GM19043 (cell line): ENCODE measurements around the gene TAF8.
"Not testable (repeated sequence)": the region's sequence is repeated elsewhere in the genome, so short reads cannot be mapped to it uniquely, and the experiment has no call there.

Source experiments
- ATAC-seq: cut with Tn5 transposase; IDR thresholded peaks from one replicate; pipeline ENCODE4 v1.9.1; 2021; ENCODE audit warnings: low read depth; ENCODE audit not compliant: unreplicated experiment

Gene TAF8

DNA sequence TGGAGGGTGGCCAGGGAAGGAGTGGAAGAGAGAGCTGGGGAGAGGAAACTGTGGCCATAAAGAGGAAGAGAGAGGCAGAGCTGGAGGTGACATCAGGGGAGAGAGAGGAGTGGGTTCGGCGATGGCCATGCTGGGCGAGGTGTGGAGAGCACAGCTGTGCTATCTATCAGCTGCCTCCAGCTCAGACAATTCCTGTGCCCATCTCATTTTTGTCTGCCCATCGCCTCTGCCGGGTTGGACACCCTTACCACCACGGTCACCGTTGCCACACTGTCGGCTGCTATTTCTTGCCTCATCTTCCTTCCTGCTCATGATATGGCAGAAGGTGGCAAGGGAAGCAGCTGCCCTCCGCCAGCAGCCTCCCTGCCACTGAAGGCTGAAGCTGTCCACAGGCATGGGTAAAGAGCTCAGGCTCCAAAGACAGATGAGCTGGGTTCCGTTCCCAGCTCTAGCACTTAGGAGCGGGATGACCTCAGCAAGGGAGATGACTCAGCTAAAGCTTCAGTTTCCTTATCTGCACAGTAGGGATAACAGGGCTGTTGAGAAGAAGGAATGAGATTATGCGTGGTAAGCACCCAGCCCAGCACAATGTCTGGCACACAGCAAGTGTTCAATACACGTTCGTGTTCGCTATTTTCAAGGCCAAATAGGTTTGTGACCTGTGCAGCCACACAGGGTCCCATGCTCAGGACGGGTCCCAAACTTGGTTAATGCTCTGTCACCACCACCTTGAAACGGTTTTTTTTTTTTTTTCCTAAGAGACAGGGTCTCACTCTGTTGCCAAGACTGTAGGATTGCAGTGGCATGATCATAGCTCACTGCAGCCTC lies 21.9 kb upstream of the TAF8 start:
- ATAC-seq, result no peak

DNA sequence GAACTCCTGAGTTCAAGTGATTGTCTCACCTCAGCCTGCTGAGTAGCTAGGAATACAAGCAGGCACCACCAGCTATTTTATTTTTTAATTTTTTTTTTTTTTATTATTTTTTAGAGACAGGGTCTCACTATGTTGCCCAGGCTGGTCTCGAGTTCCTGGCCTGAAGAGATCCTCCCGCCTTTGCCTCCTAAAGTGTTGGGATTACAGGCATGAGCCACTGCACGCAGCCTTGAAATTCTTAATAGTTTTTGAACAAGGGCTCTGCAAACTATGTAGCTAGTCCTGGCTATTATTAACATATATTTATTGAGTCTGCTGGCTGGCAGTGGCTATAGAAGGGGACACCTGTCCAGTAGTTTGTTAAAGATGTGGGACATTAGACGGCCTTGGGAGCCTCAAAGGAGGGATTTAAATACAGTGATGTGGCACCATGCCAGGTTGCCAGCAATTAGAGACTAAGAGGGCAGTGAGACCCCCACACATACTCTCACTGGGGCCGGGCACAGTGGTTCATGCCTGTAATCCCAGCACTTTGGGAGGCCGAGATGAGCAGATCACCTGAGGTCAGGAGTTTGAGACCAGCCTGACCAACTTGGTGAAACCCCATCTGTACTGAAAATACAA lies 21.1 kb upstream of the TAF8 start:
- no peak for ATAC-seq

DNA sequence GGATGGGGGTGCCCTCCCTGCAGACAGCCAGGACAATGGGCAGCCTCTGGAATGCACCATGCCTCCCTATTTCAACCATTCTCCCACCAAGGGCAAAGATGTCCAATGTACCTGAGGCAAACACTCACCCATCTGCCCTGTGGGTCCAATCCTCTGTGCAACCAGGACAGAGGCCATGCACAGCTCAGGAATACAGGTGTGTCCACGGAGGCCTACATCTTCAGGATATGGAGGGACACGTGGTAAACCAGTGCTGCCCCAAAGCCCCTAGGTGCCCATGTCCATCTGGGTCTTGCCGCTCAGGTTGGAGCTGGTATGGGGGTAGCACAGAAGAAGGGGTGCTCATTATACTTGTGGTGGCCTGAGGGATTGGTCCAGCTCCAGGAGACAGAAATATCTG lies 20.4 kb upstream of the TAF8 start:
- no peak for ATAC-seq

DNA sequence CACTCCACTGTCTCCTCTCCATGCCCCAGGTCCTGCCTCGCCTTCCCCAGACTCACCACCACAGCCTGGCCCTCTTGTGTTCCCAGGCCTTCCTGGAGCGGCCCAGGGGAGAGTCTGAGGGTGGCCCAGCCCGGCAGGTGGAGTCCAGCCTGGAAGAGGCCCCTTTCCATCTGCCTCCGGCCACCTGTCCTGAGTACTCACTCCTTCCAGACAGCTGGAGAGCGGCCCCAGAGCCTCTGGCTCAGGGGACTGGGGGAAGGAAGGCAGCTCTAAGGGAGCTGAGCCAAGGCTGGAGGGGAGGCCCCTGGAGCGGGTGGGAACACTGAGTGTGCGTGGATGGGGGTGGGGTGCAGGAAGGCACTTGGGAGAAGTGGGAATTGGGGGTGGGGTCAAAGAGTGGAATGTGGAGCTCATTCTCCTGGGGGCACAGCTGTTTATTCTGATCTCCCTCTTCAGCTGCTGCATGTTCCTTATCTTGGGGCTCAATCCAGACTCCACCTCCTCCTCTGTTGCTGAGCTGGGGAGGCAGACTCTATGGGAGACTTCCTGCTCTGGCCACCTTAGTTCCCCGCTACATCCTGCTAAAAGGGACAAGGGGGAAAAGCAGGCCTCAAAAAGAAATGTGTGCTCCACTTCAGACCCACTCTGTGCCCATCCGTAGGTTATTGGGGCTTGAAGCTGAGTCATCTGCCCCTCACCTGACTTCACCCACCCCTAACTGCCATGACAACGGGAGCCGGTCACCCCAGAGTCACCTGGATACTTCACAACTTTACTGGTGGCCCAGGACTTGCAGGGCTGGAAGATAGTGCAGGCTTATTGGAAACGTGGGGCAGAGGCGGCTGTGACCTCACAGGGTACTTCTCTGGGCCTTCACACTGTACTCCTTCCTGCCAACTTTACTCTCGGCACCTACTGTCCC lies 19.5 kb upstream of the TAF8 start:
- ATAC-seq, result no peak

DNA sequence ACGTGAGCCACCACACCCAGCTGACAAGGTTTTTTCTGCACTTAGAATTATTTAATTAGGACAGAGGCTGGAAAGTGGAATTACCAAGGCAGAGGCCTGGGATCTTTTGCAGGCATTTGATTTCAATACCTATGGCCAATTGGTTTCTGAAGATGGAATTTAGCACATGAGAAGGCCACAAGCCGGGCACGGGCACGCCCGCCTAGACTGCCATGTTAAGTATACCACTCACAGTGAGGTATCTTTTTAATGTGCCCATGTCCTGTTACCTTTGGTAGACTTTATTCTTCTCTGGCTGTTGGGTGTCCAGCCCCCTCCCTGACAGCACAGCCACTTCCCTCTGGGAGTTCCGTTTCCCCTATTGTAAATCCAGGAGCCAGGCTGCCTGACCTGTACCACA lies 18.0 kb upstream of the TAF8 start:
- no peak for ATAC-seq

DNA sequence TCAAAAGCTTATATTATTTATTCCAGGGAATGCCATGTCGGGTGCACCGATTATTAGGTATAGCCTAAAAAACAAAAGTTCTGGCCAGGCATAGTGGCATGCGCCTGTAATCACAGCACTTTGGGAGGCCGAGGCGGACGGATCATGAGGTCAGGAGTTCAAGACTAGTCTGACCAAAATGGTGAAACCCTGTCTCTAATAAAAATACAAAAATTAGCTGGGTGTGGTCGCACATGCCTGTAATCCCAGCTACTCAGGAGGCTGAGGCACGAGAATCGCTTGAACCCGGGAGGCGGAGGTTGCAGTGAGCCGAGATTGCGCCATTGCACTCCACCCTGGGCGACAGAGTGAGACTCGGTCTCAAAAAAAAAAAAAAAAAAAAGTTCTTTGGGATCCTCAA lies 12.7 kb upstream of the TAF8 start:
- ATAC-seq, result not testable (repeated sequence)

DNA sequence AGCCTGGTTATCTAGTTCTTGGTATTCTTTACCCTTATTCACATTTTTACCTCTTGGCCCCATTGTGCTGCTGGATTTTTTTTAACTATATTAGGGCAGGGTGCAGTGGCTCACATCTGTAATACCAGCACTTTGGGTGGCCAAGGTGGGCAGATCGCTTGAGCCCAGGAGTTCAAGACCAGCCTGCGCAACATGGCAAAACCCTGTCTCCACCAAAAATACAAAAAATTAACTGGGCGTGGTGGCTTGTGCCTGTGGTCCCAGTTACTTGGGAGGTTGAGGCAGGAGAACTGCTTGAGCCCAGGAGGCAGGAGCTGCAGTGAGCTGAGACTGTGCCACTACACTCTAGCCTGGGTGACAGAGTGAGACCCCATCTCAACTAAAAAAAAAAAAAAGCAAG lies 12.2 kb upstream of the TAF8 start:
- ATAC-seq, result no peak

DNA sequence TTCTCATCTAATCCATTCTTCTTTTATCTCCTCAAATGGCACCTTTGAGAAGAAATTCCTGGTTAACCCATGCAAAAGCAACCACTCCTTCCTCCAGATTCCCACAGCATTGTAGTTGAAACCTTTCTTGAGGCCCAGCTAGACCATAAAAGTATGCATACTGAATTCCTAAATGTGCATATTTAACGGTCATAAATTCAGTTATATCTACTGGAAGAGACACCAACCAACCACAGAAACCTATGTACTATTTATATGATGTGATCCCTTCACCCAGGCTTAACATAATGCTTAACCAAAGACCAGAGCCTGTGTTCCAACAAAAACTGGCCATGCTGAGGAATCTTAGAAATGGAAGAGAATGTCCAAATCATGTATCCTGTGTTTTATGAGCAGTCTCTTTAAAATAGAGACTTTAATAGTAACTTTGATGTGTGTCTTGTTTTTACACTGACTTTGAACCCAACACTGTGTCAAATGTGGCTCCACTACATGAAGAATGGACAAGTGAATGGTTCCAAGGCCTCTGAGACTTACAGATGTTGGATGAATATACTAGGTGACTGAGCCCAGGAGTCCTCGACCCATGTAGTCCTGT lies 11.4 kb upstream of the TAF8 start:
- no peak for ATAC-seq

DNA sequence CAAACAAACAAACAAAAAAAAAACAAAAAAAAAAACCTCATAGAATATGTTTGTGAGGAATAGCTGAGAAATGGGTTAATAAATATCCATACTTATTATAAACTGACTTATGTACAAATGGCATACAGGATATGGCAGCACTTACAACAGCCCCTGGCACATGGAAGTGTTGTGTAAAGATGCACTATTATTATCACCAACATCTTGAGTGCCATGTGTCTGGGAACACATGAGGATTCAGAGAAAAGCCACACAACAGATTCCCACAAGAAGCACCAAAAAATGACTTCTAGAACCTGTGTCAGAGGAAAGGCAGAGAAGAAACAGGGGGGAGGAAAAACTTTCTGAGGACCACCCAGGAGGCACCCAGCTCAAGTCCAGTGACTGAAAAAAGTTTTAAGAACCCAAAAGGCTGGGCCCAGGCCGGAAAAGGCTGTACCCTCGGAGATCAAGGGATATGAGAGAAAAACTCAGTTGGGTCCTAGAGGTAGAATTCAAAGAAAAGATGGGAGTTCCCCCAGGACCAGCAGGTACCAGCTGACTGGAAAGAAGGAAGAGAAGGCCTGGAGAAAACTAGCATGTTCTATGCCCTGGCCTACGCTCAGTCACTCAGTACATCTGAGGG lies 9.4 kb upstream of the TAF8 start:
- no peak for ATAC-seq

DNA sequence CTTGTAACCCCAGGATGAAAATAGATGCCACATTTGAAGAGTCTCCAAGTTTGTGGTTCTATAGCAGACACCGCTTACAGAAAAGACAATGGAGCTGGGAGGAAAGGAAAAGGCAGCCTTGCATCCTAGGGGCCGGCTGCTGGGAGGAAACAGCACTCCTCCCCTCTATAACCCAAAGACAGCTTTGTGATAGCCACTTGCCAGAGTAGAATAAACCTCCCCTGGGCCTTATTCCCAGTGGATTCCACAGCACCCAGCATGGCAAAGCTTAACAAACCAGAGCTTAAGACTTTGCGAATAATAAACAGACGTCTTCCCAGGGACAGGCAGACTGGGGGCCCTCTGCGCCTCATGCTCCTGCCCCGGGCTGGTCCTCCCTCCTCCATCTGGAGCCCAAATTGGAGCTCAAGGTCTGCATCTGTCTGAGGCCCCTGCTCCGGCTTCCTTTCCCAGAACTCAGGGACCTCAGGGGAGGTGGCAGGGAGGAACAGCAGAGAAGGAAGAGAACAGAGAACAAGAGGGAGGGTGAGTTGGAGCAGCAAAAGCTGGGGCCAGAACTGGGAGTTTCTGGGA lies 8.8 kb upstream of the TAF8 start:
- ATAC-seq, result no peak

DNA sequence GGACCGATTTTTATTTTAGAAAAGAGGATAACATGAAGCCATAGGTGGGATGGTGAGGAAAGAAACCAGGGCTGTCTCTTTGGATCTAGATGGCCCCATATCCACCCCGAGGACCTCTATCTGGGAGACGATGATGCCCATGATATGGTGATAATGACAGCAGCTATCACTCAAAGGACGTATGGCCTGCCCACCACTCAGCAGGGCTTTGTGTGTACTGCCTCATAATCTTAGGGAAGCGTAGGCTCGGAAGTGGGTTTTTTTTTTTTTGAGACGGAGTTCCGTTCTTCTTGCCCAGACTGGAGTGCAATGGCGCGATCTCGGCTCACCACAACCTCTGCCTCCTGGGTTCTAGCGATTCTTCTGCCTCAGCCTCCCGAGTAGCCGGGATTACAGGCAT lies 8.2 kb upstream of the TAF8 start:
- ATAC-seq, result no peak

DNA sequence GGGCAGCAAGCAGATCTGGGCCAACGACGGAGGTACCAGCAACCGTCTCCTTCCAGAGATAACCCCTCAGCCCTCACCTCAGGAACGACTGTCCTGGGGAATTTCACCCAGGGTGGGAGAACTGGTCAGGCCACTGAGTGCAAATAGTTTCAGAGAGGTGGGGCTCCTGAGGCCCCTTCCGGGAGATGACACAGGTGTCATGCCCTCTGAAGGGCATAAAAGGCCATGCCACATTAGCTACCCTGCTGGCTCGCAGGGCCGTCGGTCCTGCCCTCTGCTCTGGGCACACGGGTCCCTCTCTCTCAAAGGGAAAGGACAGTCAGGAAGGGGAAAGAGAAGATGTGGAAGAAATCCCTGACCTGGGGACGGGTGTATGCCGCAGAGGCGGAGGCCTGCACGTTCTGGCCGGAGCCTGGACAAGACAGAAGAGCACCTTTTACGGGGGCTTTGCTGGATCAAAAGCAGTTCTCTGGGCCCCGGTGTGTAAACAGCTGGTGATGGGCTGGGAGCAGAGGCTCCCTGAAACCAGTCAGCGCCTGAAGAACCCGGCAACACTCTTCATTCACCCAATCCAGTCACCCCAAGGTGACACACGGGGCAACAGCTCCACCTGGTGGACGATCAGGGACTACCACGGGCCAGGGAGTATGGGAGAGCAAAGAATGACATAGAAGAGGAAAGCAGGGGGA lies 6.4 kb upstream of the TAF8 start:
- peak; percentile 46 for ATAC-seq

DNA sequence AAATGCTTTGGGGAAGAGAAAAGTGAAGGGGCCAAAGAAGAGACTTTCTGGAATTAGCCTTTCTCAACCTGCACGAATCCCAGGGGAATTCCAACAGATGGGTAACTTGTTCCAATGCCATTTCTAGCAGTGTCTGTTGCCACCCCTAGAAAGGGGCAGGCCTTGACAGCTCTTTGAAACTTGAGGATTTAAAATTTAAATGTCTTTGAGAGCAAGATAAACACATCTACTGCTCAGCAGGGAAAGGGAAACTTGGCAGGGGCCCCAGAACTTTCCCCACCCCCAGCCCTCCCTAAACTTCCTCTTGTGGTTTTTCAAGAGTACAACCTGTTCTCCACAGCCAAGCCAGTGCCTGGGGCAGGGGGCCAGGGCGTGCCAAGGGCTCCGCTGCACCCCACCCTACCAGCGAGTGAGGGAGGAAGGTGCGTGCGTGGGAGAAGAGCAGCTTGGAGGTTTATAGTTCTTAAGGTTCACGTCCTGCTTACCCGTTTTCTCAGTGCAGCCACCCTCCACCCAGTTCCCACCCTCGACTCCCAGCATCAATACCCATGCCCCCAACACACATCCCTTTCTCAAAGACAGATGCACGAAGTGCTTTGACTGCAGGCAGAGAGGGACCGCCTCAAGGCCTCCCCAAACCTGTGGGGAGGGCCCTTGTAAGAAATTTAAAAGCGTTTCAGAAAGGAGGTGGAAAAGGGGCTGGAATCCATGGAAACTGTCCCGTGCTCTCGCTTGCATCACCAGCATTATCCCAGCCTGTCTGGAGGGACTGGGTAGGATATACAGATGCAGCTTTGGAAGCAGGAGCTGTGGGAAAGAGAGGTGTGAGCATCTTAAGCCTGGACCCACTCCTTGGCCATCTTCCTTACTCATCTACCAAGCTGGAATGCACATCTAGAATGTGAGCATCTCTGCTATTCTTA lies 4.5 kb upstream of the TAF8 start:
- ATAC-seq, result no peak

DNA sequence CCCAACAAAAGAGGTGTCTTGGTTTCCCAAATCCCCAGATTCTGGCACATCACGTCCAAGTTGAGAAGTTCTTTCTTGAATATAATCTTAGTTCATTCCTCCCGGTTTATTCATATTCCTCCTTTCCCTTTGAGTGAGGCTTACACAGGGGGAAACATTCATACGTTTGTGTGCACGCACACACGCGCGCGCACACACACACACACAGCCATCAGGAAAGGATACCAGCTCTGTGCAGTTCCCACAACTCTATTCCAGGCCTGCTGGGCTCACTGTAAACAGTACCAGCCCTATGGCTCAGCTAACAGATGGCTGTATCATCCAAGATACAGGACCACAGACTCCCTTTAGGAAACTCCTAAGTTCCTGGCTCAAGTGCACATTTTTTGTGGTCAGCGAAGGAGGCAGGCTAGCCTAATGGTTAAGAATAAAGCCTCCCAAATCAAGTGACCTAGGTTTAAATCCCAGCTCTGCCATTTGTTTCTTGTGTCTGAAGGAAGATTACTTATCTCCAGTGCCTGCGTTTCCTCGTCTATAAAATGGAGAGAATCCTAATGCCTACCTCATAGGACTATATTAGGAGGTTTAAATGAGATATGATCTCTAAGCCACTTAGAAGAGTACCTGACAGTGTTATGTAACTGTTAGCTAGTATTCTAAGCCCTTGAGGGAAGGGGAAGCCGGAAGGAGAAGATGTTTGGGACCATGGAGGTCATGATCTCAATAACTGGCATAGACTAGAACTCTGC lies 3.7 kb upstream of the TAF8 start:
- ATAC-seq, result no peak

DNA sequence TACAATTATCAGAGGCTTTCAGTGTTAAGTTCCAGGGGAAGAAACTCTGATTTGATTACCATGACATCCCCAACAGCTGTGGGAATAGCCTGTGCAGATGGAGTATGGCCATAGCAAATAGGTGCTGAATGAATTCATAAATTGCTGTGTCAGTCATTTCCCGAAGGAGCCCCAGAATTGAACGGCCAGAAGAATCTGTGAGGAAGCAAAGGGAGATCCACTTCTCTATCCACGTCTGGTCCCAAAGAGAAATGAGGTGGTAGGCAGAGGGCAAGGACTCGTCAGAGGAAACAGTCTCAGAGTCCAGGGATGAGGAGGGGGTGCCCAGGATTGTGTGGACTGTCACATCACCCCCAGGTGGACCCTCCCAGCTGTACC lies 3.1 kb upstream of the TAF8 start:
- ATAC-seq, result no peak

DNA sequence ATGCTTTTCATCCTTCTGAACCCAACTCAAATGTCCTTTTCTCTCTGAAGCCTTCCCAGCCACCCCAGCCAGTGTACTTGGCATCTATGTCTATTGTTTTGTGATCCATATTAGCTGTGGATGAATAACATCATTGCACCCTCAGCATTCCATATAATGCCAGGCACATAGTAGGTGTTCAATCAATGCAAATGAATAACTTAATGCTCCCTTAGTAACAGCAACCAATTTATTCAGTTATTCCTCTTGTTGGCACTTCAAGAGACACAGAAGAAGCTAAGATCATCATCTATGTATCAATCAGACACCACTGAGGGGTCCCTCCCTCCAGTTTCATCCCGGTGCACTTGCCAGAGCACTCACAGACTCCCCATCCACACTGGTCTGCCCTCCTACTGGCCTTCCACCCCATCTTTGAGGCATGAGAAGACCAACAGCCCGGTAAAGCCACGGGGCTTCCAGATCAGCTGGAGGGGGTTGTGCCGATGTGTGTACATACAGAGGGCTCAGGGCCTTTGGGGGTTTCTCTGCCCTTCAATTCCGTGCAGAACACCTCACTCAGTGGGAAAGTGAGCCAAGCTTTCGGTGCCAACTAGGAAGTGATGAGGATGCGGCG lies 2.4 kb upstream of the TAF8 start:
- no peak for ATAC-seq

DNA sequence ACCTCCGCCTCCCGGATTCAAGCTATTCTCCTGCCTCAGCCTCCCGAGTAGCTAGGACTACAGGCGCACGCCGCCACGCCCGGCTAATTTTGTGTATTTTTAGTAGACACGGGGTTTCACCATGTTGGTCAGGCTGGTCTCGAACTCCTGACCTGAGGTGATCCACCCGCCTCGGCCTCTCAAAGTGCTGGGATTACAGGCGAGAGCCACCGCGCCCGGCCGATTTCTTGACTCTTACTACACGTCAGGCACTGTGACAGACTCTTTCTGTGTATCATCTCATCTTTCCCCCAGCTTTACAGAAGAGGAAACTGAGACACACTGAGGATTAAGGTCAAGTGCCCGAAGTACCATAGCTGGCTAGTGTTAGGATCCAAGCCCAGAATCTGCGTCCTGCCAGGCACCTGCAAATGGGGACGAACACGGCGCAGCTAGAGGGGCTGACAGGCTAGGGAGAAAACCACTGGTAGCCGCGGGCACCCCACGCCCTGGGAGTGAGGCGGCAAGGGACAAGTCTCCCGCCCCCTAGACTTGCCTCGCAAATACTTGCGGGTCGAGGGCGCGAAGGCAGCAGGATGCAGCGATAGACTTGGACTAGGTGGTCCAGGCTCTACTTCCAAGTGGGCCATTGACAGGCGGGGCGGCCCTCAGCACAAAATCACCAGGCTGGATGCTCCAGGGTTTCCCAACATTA lies 1.1 kb upstream of the TAF8 start:
- no peak for ATAC-seq
